Measurements from ENCODE around the gene ATP5PD. TPM values are rescaled to one million over a fixed set of nuclear protein-coding genes. Genes with fewer than 3 reads are reported as not detected.

The ATP5PD gene
- total RNA-seq, 1 donor from 2014 or later, result 212 TPM

DNA sequence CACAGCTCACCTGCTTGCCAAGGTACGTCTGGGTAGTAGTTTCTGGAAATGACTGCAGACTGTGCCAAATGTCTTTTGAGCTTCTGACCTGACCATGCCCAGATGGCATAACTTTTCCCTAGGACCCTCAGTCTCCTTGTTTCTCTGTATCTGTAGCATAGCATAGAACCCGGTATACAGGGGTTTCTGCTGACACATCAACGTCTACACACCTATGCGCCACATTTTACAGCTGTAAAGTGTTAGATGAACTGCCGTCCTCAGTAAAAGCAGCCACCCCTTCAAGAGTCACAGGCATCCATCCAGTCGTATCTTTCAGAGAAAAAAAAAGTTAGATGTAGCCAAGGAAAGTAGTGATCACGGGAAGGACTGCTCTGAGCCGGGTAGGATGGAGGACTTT lies 17.7 kb upstream of the ATP5PD start:
- TF ChIP-seq, protein P1, sequence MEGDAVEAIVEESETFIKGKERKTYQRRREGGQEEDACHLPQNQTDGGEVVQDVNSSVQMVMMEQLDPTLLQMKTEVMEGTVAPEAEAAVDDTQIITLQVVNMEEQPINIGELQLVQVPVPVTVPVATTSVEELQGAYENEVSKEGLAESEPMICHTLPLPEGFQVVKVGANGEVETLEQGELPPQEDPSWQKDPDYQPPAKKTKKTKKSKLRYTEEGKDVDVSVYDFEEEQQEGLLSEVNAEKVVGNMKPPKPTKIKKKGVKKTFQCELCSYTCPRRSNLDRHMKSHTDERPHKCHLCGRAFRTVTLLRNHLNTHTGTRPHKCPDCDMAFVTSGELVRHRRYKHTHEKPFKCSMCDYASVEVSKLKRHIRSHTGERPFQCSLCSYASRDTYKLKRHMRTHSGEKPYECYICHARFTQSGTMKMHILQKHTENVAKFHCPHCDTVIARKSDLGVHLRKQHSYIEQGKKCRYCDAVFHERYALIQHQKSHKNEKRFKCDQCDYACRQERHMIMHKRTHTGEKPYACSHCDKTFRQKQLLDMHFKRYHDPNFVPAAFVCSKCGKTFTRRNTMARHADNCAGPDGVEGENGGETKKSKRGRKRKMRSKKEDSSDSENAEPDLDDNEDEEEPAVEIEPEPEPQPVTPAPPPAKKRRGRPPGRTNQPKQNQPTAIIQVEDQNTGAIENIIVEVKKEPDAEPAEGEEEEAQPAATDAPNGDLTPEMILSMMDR (IDR thresholded peaks at IDR 0.05), result no peak
- no peak for DNase-seq (ENCODE audit: extremely low spot score, unreplicated experiment)
- peaks cover 10% of the 10 kb centered on the region for H3K4me1 Mint-ChIP-seq (ENCODE audit: unreplicated experiment)
- no peaks in the 10 kb centered on the region for H3K9me3 Mint-ChIP-seq (ENCODE audit: unreplicated experiment)
- H3K27me3 Mint-ChIP-seq (ENCODE audit: unreplicated experiment), result no peaks in the 10 kb centered on the region
- peaks cover 21% of the 10 kb centered on the region for H3K36me3 Mint-ChIP-seq (ENCODE audit: unreplicated experiment)
- no peak overlapping the region for H3K27ac Mint-ChIP-seq (ENCODE audit: unreplicated experiment)
- H3K4me3 Mint-ChIP-seq (ENCODE audit: unreplicated experiment), result no peak overlapping the region

DNA sequence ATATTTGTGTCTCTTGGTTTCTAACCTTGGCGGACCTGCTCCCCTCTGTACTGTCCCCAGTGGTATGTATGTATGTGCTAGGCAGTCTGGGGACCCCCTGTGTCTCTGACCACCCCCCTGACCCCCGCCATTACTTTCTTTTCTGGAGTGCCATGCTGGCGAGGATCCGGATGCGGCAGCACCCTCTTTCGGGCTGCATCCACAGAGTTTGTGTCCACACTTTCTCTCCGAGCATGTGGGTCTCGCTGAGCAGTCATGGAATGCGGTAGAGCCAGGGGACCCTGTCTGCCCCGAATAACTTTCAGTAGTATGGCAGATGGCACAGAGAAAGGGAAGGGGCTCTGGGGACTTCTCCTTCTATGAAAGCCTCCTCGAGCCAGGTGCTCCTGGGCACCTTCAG lies 17.3 kb upstream of the ATP5PD start:
- Mint-ChIP-seq H3K27me3 (ENCODE audit: unreplicated experiment) (no peaks in the 10 kb centered on the region), H3K9me3 (ENCODE audit: unreplicated experiment) (no peaks in the 10 kb centered on the region), H3K36me3 (ENCODE audit: unreplicated experiment) (peaks cover 21% of the 10 kb centered on the region), H3K4me3 (ENCODE audit: unreplicated experiment) (no peak overlapping the region), H3K27ac (ENCODE audit: unreplicated experiment) (no peak overlapping the region), H3K4me1 (ENCODE audit: unreplicated experiment) (peaks cover 12% of the 10 kb centered on the region)
- TF ChIP-seq, protein P1 (IDR thresholded peaks at IDR 0.05), result no peak
- DNase-seq (ENCODE audit: extremely low spot score, unreplicated experiment), result no peak

GRCh38 chr17:75063626-75064025 lies 16.9 kb upstream of the ATP5PD start:
- Mint-ChIP-seq H3K27me3 (ENCODE audit: unreplicated experiment) (no peaks in the 10 kb centered on the region), H3K4me3 (ENCODE audit: unreplicated experiment) (no peak overlapping the region), H3K9me3 (ENCODE audit: unreplicated experiment) (no peaks in the 10 kb centered on the region), H3K4me1 (ENCODE audit: unreplicated experiment) (peaks cover 12% of the 10 kb centered on the region), H3K36me3 (ENCODE audit: unreplicated experiment) (peaks cover 21% of the 10 kb centered on the region), H3K27ac (ENCODE audit: unreplicated experiment) (no peak overlapping the region)
- DNase-seq (ENCODE audit: extremely low spot score, unreplicated experiment), result no peak
- TF ChIP-seq, protein P1 (IDR thresholded peaks at IDR 0.05), result no peak

DNA sequence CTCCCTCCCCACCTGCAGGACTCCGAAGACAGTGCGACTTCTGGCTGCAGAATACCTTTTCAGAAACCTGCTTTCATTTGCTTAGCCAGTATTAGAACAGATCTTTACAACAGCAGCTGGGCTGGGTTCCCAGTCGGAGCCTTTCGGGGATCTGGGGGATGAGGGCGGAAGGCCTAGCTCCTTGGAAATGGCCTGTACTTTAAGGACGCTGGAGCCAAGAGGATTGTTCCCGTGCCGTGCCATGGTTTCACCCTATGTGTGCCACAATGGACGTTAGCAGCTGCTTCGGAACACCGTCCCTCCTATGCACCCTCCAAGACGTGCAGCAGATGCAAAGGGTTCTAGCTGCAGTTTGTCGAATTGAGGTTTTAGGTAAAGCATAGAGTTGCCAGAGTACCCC lies 16.4 kb upstream of the ATP5PD start:
- no peak overlapping the region for H3K4me3 Mint-ChIP-seq (ENCODE audit: unreplicated experiment)
- H3K4me1 Mint-ChIP-seq (ENCODE audit: unreplicated experiment), result peaks cover 12% of the 10 kb centered on the region
- no peak for DNase-seq (ENCODE audit: extremely low spot score, unreplicated experiment)
- H3K27ac Mint-ChIP-seq (ENCODE audit: unreplicated experiment), result no peak overlapping the region
- no peaks in the 10 kb centered on the region for H3K9me3 Mint-ChIP-seq (ENCODE audit: unreplicated experiment)
- TF ChIP-seq, protein P1 (IDR thresholded peaks at IDR 0.05), result no peak
- peaks cover 21% of the 10 kb centered on the region for H3K36me3 Mint-ChIP-seq (ENCODE audit: unreplicated experiment)
- H3K27me3 Mint-ChIP-seq (ENCODE audit: unreplicated experiment), result no peaks in the 10 kb centered on the region

DNA sequence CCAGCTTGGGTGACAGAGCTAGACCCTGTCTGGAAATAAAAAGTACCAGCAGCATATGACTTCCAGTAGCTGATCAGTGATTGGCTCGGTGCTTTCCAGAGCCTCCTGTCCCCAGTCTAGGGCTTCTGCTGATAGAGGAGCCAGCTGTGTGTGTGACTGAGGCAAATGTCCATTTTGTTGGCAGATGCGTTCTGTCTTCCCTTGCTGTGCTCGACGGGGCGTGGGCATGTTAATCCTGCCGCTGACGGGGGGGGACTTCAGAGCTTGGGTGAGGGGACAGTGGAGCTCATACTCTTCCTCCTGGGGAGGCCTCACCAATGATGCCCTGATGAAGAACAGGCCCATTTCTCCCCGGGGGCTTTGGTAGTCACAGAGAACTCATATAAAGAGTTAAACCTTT lies 14.8 kb upstream of the ATP5PD start:
- Mint-ChIP-seq H3K9me3 (ENCODE audit: unreplicated experiment) (no peaks in the 10 kb centered on the region), H3K4me3 (ENCODE audit: unreplicated experiment) (no peak overlapping the region)
- no peak for DNase-seq (ENCODE audit: extremely low spot score, unreplicated experiment)

More for the DNA sequence above, 14.8 kb upstream of the ATP5PD start:
- TF ChIP-seq, protein P1 (IDR thresholded peaks at IDR 0.05), result no peak
- Mint-ChIP-seq H3K36me3 (ENCODE audit: unreplicated experiment) (peaks cover 25% of the 10 kb centered on the region), H3K27me3 (ENCODE audit: unreplicated experiment) (no peaks in the 10 kb centered on the region), H3K4me1 (ENCODE audit: unreplicated experiment) (peaks cover 10% of the 10 kb centered on the region), H3K27ac (ENCODE audit: unreplicated experiment) (no peak overlapping the region)
